Measurements from ENCODE around the gene OSTM1. TPM values are rescaled to one million over a fixed set of nuclear protein-coding genes. Genes with fewer than 3 reads are reported as not detected.

The OSTM1 gene
- total and polyA plus RNA-seq, 2 of the 13 experiments (the other 11 are each of a cell fraction or from before 2014, with no cell fraction given) = 8.7 to 20.5 TPM

DNA sequence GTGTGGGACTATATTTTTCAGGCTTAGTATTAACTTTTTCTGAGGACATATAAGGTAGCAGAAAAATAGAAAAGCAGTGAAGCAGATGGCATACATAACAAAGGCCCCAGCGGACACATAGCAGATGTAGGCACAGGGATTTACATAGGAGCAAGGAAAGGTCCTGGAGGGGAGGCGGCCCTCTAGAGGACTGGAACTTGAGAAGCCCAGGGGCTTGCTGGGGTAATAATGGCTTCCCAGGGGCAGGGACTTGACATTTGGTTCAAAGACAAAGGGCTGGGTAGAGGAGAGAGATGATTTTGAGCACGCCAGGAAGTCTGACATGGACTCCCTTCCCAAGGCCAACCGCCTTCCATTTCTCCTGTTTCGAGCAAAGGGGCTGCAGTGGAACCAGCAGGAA lies 31.7 kb upstream of the OSTM1 start:
- Histone ChIP-seq H3K4me3 (replicated peaks in 1 of 3; ENCODE audit: insufficient read depth in 1 of 3, low read depth in 2 of 3, low read length in 3 of 3) (no peak overlapping the region), H2AFZ (ENCODE audit: low read length) (no peak overlapping the region), H3K4me2 (ENCODE audit: low read depth, low read length) (no peak overlapping the region), H3K9ac (ENCODE audit: insufficient read depth, low read depth, low read length) (no peak overlapping the region), H3K79me2 (ENCODE audit: insufficient read depth, low read length) (no peaks in the 10 kb centered on the region), H3K9me3 (ENCODE audit: low read length) (no peaks in the 10 kb centered on the region), H3K4me1 (ENCODE audit: insufficient read depth, low read length) (no peaks in the 10 kb centered on the region), H3K36me3 (replicated peaks in 1 of 2; ENCODE audit: control insufficient read depth in 1 of 2, insufficient read depth in 2 of 2, low read length in 2 of 2) (no peaks in the 10 kb centered on the region), H3K27ac (ENCODE audit: extremely low read length, insufficient read depth, low read length) (no peak overlapping the region), H3K27me3 (ENCODE audit: control insufficient read depth in 1 of 2, insufficient read depth in 2 of 2, low read length in 2 of 2) (peaks cover 0 to 4% of the 10 kb centered on the region in 2 experiments; a peak in 1 of 5 replicates), H4K20me1 (ENCODE audit: insufficient read depth, low read length) (no peaks in the 10 kb centered on the region)
- WGBS (ENCODE audit: low lambda C conversion rate) = 86% methylated on average over 5 of the region's 5 CpGs
- in situ Hi-C loops (cut with HindIII; ENCODE audit: extremely low pct_ligation_motif_present, low pct_unique_long_range_greater_than_20kb) = no loop called here
- ATAC-seq (no peak), DNase-seq (ENCODE audit: low spot score) (no peak), FAIRE-seq (no peak)
- ChIA-PET POLR2A (no interaction called here), CTCF (ENCODE audit: low intra/inter-chr PET ratio, low total read pairs) (no interaction called here)
- TF ChIP-seq POGZ (CRISPR knock-in tag; IDR thresholded peaks at IDR 0.05) (no peak), KLF13 (CRISPR knock-in tag; IDR thresholded peaks at IDR 0.05) (no peak), ZNF777 (CRISPR knock-in tag; IDR thresholded peaks at IDR 0.05) (no peak), ZNF136 (CRISPR knock-in tag; IDR thresholded peaks at IDR 0.05; ENCODE audit: low read depth) (no peak), ZNF225 (CRISPR knock-in tag; IDR thresholded peaks at IDR 0.05) (no peak), YEATS4 (CRISPR knock-in tag; IDR thresholded peaks at IDR 0.05; ENCODE audit: borderline replicate concordance) (no peak), ZBTB38 (CRISPR knock-in tag; IDR thresholded peaks at IDR 0.05) (no peak), ZNF720 (CRISPR knock-in tag; IDR thresholded peaks at IDR 0.05) (no peak), GLI4 (CRISPR knock-in tag; IDR thresholded peaks at IDR 0.05; ENCODE audit: borderline replicate concordance) (no peak), TSC22D2 (CRISPR knock-in tag; IDR thresholded peaks at IDR 0.05; ENCODE audit: borderline replicate concordance) (no peak), ZZZ3 (CRISPR knock-in tag; IDR thresholded peaks at IDR 0.05; ENCODE audit: borderline replicate concordance) (no peak), ZNF10 (CRISPR knock-in tag; IDR thresholded peaks at IDR 0.05; ENCODE audit: borderline replicate concordance, low read depth) (no peak), ZNF772 (CRISPR knock-in tag; IDR thresholded peaks at IDR 0.05) (no peak), AKAP8 (CRISPR knock-in tag; IDR thresholded peaks at IDR 0.05) (no peak), BCL6 (CRISPR knock-in tag; IDR thresholded peaks at IDR 0.05) (no peak)
- TF ChIP-seq, protein P1, sequence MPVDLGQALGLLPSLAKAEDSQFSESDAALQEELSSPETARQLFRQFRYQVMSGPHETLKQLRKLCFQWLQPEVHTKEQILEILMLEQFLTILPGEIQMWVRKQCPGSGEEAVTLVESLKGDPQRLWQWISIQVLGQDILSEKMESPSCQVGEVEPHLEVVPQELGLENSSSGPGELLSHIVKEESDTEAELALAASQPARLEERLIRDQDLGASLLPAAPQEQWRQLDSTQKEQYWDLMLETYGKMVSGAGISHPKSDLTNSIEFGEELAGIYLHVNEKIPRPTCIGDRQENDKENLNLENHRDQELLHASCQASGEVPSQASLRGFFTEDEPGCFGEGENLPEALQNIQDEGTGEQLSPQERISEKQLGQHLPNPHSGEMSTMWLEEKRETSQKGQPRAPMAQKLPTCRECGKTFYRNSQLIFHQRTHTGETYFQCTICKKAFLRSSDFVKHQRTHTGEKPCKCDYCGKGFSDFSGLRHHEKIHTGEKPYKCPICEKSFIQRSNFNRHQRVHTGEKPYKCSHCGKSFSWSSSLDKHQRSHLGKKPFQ (CRISPR knock-in tag; IDR thresholded peaks at IDR 0.05; ENCODE audit: insufficient replicate concordance) = no peak
- TF ChIP-seq, protein P2, sequence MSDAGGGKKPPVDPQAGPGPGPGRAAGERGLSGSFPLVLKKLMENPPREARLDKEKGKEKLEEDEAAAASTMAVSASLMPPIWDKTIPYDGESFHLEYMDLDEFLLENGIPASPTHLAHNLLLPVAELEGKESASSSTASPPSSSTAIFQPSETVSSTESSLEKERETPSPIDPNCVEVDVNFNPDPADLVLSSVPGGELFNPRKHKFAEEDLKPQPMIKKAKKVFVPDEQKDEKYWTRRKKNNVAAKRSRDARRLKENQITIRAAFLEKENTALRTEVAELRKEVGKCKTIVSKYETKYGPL (CRISPR knock-in tag; IDR thresholded peaks at IDR 0.05) = no peak
- TF ChIP-seq, protein P3, sequence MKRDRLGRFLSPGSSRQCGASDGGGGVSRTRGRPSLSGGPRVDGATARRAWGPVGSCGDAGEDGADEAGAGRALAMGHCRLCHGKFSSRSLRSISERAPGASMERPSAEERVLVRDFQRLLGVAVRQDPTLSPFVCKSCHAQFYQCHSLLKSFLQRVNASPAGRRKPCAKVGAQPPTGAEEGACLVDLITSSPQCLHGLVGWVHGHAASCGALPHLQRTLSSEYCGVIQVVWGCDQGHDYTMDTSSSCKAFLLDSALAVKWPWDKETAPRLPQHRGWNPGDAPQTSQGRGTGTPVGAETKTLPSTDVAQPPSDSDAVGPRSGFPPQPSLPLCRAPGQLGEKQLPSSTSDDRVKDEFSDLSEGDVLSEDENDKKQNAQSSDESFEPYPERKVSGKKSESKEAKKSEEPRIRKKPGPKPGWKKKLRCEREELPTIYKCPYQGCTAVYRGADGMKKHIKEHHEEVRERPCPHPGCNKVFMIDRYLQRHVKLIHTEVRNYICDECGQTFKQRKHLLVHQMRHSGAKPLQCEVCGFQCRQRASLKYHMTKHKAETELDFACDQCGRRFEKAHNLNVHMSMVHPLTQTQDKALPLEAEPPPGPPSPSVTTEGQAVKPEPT (CRISPR knock-in tag; IDR thresholded peaks at IDR 0.05; ENCODE audit: low read depth) = no peak
- TF ChIP-seq, protein P4, sequence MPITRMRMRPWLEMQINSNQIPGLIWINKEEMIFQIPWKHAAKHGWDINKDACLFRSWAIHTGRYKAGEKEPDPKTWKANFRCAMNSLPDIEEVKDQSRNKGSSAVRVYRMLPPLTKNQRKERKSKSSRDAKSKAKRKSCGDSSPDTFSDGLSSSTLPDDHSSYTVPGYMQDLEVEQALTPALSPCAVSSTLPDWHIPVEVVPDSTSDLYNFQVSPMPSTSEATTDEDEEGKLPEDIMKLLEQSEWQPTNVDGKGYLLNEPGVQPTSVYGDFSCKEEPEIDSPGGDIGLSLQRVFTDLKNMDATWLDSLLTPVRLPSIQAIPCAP (CRISPR knock-in tag; IDR thresholded peaks at IDR 0.05; ENCODE audit: low read depth) = no peak
- intact Hi-C loops (cut with micrococcal nuclease; ENCODE audit: unreplicated experiment) = no loop called here
- no TSS peak for BruUV-seq (replicated peaks)
